HFFc6 (cell line): ENCODE measurements around the gene RASAL3. TPM values are rescaled to one million over a fixed set of nuclear protein-coding genes. Genes with fewer than 3 reads are reported as not detected.

ENCODE experiments used
- DNase-seq: peaks from one replicate; pipeline ENCODE4 v3.0.0-alpha.2; 2018
- H3K27ac Mint-ChIP-seq: 2 replicates; pipeline ENCODE4 v1.8.0; 2020; ENCODE audit warnings: mild to moderate bottlenecking, mixed read lengths
- H3K27me3 Mint-ChIP-seq: 2 replicates; pipeline ENCODE4 v1.8.0; 2021; ENCODE audit warnings: mild to moderate bottlenecking, moderate library complexity, mixed read lengths; ENCODE audit not compliant: insufficient read depth
- H3K36me3 Mint-ChIP-seq: 2 replicates; pipeline ENCODE4 v1.8.0; 2021; ENCODE audit warnings: low read depth, mixed read lengths
- H3K4me1 Mint-ChIP-seq: 2 replicates; pipeline ENCODE4 v1.8.0; 2020; ENCODE audit warnings: low read depth, mixed read lengths
- H3K4me3 Mint-ChIP-seq: 2 replicates; pipeline ENCODE4 v1.8.0; 2020; ENCODE audit warnings: mild to moderate bottlenecking, moderate library complexity, mixed read lengths
- H3K9me3 Mint-ChIP-seq: 2 replicates; pipeline ENCODE4 v1.8.0; 2020; ENCODE audit warnings: mild to moderate bottlenecking, mixed read lengths
- CTCF ChIP-seq: fragments of 200-600 bp; sonication (generic); IDR thresholded peaks from 2 replicates; pipeline ENCODE4 v1.5.0; 2021; ENCODE audit warnings: antibody characterized with exemption, mild to moderate bottlenecking
- total RNA-seq, 6 experiments: library from RNA; stranded (reverse); fragmentation: NEBNext Ultra II Directional; extraction: Animal tissue kit (Norgen Biotek cat#: 25700); gene quantifications; 2 replicates in 1 of 6; 3 replicates in 5 of 6; pipeline ENCODE4 v1.2.3, GENCODE V29; 2021

Gene RASAL3
- total RNA-seq, 6 experiments from 2014 or later: not detected

GRCh38 chr19:15457701-15458484, 6.5 kb downstream of the RASAL3 start:
- Mint-ChIP-seq H3K27ac (no peak overlapping the region), H3K4me3 (no peak overlapping the region), H3K9me3 (no peaks in the 10 kb centered on the region), H3K4me1 (no peaks in the 10 kb centered on the region), H3K27me3 (peaks cover 21% of the 10 kb centered on the region), H3K36me3 (no peaks in the 10 kb centered on the region)
- TF ChIP-seq CTCF: no peak
- DNase-seq: no peak

GRCh38 chr19:15456871-15457700, 7.3 kb downstream of the RASAL3 start:
- no peak for DNase-seq
- Mint-ChIP-seq H3K27ac (no peak overlapping the region), H3K27me3 (peaks cover 21% of the 10 kb centered on the region), H3K4me3 (no peak overlapping the region), H3K36me3 (no peaks in the 10 kb centered on the region), H3K9me3 (no peaks in the 10 kb centered on the region), H3K4me1 (no peaks in the 10 kb centered on the region)
- no peak for TF ChIP-seq CTCF

- H3K27me3 Mint-ChIP-seq: peaks cover 18% of the 10 kb centered on the region
- no peak for DNase-seq
- H3K9me3 Mint-ChIP-seq: no peaks in the 10 kb centered on the region
- H3K27ac Mint-ChIP-seq: no peak overlapping the region
- no peaks in the 10 kb centered on the region for H3K36me3 Mint-ChIP-seq
- H3K4me1 Mint-ChIP-seq: no peaks in the 10 kb centered on the region
- no peak for TF ChIP-seq CTCF
- H3K4me3 Mint-ChIP-seq: no peak overlapping the region
Observed at GRCh38 chr19:15456441-15456840, 7.9 kb downstream of the RASAL3 start.

GRCh38 chr19:15455996-15456395, 8.3 kb downstream of the RASAL3 start:
- no peaks in the 10 kb centered on the region for H3K36me3 Mint-ChIP-seq

More at GRCh38 chr19:15455996-15456395, 8.3 kb downstream of the RASAL3 start:
- no peak overlapping the region for H3K4me3 Mint-ChIP-seq
- no peak for TF ChIP-seq CTCF
- H3K27me3 Mint-ChIP-seq: peaks cover 18% of the 10 kb centered on the region
- H3K9me3 Mint-ChIP-seq: no peaks in the 10 kb centered on the region
- H3K4me1 Mint-ChIP-seq: no peaks in the 10 kb centered on the region
- H3K27ac Mint-ChIP-seq: no peak overlapping the region
- no peak for DNase-seq
